Activated CD4-positive, CD25-positive, alpha-beta regulatory T cell treated with anti-CD3 and anti-CD28 coated beads, Interleukin-2, amount 50 U/mL, for 16 hours (primary cell): Measurements from ENCODE around the gene ZNF789.
A peak's percentile ranks its signal among the peaks of the same experiment; 100 is the strongest.

Experiments
- DNase-seq: peaks from one replicate; pipeline ENCODE4 v3.0.0-alpha.2; 2020; ENCODE audit warnings: low read depth, low spot score

Gene ZNF789

DNA sequence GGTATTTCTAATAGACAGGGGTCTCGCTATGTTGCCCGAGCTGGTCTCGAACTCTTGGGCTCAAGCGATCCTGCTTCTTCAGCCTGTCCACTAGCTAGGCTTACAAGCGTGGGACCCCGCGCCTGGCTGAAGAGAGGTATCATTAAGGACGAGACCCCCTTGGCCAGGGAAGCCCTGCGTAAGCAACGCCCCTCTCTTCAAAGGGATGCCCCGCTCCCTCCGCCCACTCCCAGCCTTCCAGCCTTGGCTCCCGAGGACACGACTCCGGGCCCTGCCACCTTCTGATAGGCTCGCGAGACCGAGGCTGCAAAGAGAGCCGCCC, 31.6 kb downstream of the ZNF789 start:
- DNase-seq, result no peak

DNA sequence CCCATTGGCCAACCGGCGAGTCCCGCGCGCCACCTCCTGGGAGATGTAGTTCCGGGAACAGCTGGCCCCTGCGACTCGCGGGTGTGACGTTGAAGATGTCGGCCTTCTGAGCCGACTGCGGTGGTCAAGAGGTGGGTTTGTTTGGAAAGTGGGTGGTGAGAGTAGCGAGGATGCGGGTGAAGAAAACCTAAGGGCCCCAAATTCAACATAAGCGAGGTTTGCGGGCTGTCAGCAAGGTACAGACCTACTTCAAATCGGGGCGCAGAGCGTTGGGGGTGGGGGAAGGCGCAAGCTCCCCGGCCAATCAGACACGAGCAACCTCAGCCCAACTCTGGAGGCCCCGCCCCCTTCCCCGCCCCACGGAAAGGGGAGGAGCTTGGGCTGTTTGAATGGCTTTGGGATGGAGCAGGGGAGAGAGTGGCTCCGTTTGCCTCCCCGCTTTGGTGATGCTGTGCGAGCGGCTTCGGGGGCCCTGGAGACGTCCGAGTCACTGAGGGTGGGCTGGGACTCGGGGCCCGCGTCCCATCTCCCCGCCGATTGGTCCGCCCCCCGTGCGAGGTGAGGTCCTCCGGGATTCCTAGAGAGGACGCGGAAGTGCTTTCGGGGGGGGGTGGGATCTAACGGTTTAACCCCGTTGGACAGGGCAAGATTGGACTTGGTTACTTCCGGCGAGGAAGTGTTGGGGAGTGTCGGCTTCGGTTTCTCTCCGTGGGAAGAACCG, 32.1 kb downstream of the ZNF789 start, which contains the start of gene ZKSCAN5:
TSS of gene ZKSCAN5 (plus strand) at position 60 of the 721 bp plus-strand sequence. CDS start 1,383 bp downstream, outside the sequence.
- peak; percentile 94 for DNase-seq

DNA sequence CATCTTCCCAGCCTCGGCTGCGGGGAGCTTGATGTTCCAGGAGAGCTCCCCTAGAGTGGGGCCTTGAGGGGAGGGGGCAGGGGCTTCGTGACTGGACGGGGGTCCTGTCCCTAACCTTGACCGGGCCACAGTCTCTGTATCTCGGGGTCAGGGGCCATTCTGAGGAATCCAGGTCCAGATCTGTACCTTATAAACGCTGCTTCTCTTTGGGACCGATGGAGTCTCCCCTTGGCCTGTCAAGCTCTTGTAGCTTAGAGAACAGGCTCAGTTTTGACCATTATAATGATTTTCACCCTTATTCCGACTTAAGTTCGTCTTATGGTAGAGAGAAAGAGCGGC, 32.6 kb downstream of the ZNF789 start:
- DNase-seq, result no peak

DNA sequence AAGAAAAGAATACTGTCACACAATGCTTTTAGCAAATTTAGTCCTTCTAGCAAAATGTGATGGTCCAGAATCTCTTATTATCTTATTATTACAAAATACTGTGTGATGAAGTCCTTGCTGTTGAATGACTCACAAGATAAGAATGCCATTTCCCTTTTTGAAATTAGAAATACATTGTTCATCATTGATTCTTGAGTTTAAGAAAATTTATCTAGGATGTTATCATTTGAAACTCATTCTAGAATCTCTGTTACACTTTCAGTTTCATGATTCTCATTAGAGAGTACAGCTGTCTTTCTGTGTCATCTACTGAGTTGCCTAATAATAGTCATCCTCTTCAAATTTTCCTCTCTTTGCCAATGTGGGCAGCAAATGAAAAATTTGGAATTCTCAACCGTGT, 41.4 kb downstream of the ZNF789 start:
- DNase-seq, result no peak

DNA sequence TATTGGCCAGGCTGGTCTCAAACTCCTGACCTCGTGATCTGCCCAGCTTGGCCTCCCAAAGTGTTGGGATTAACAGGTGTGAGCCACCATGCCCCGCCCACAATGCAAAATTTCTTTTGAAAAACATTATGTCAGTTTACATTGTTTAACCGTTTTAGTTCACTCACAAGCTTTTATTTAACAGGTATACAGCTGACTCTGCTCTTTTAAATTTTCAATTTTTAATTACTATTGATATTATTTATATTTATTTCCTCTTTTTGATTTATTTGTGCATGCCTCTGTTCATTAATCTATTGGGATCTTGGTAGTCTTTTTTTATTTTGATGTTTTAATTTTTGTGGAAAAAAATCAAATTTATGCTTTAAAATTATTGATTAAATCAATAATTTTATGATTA, 48.7 kb downstream of the ZNF789 start:
- DNase-seq, result no peak

DNA sequence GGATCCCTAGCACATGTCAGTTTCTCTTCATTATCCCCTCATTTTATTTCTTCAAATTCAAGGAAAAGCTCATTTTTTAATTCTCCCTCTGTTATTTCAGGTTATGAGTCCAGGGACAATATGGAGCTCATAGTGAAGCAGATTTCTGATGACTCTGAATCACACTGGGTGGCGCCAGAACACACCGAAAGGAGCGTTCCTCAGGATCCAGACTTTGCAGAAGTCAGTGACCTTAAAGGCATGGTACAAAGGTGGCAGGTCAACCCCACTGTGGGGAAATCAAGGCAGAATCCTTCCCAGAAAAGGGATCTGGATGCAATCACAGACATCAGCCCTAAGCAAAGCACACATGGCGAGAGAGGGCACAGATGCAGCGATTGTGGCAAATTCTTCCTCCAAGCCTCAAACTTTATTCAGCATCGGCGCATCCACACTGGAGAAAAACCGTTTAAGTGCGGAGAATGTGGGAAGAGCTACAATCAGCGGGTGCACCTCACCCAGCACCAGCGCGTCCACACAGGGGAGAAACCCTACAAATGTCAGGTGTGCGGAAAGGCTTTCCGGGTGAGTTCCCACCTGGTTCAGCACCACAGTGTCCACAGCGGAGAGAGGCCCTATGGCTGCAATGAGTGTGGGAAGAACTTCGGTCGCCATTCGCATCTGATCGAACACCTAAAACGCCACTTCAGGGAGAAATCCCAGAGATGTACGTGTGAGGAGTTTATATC, 53.2 kb downstream of the ZNF789 start:
- no peak for DNase-seq

DNA sequence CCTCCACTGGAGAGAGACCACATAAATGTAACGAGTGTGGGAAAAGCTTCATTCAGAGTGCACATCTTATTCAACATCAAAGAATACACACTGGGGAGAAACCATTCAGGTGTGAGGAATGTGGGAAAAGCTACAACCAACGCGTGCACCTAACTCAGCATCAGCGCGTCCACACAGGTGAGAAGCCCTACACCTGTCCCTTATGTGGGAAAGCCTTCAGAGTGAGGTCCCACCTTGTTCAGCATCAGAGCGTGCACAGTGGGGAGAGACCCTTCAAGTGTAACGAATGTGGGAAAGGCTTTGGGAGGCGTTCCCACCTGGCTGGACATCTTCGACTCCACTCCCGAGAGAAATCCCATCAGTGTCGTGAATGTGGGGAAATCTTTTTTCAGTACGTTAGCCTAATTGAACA, 58.7 kb downstream of the ZNF789 start:
- no peak for DNase-seq

DNA sequence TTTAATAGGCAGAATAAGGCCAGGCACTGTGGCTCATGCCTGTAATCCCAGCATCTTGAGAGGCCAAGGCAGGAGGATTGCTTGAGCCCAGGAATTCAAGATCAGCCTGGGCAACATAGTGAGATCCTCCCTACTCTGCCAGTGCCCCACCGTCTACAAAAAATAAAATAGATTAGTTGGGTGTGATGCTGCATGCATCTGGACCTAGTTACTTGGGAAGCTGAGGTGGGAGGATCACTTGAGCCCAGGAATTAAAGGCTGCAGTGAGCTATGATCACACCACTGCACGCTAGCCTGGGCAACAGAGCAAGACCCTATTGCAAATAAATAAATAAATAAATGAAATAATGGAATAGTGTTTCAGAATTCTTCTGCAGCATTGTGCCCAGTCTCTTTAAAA, 63.0 kb downstream of the ZNF789 start:
- no peak for DNase-seq
